HG03575 (cell line): ENCODE data around the gene IVNS1ABP.
"Not testable (repeated sequence)": the region's sequence is repeated elsewhere in the genome, so short reads cannot be mapped to it uniquely, and the experiment has no call there.

Source experiments
- ATAC-seq: cut with Tn5 transposase; IDR thresholded peaks from one replicate; pipeline ENCODE4 v1.9.1; 2021; ENCODE audit not compliant: unreplicated experiment, insufficient number of reproducible peaks, low FRiP score; ENCODE audit errors: extremely low read depth

The IVNS1ABP gene

DNA sequence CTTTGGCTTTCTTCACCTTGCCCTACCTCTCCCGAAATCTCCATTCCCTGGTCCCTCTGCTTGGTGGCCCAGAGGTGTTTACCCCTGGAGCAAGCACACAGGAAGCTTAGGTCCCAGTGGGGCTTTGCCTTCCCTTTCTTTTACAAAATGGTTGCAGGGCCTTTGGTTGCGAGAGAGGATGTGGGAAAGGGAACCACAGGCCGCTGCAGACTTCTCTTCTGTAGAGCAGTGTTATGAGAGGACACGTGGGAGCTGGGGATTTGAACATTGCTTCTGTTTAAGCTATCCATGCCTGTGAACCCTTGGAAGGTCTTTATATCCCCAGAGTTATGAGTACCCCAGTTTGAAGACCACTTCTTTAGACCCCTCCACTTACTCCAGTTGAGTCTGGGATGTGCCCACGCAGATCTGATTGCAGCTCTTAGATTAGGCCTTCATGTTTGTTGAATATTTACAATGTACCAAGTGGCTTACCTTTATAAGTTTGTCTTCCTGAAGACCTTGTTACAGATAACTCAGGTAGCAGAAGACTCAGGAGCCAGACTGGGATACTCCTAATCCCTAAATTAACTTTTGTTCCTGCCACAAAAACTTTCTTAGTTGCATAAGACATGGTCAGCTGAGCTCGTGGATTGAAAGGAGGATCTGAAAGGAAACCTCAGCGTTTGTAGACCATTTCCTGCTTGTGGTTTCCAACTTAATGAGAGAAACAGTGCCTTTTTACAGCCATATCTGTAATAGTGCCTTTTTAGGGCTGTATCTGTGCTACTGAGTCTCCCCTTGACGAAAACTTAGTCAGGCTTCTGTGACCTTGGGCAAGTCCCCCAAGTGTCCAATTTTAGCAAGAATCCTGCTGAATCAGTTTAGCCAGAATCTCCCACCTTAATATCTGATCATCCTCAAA, 21.9 kb upstream of the IVNS1ABP start:
- peak; percentile 96 for ATAC-seq

- ATAC-seq, result no peak
Measured at GRCh38 chr1:185337246-185337645, 20.2 kb upstream of the IVNS1ABP start.

DNA sequence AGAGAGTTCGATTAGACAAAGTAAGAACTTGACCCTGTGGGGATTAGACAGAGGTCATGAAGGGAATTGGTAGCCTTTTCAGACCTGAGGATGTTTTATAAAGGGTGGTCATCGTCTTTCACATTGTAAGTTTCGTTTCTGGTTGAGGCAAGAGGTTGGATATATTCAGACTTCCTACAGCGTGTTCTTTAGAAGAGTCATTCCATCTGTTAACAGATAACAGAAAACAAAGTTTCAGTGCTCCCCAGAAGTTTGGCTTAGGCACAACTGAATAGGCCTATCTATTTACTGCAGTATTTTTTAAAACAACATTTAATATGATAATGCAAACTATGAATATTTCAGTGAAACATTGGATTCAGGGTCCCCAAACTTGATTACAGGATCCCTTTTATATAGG, 17.1 kb upstream of the IVNS1ABP start:
- no peak for ATAC-seq

DNA sequence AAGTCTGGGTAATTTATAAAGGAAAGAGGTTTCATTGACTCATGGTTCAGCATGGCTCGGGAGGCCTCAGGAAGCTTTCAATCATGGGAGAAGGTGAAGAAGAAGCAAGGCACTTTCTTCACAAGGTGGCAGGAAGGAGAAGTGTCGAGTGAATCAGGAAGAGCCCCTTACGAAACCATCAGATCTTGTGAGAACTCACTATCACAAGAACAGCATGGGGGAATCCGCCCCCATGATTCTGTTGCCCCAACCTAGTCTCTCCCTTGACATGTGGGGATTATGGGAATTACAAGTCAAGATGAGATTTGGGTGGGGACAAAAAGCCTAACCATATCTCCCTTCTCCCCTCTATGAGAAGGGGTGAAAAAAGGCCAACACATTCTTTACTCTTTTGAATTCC, 11.2 kb upstream of the IVNS1ABP start:
- ATAC-seq, result no peak

GRCh38 chr1:185325413-185325812, 8.4 kb upstream of the IVNS1ABP start:
- ATAC-seq, result no peak

DNA sequence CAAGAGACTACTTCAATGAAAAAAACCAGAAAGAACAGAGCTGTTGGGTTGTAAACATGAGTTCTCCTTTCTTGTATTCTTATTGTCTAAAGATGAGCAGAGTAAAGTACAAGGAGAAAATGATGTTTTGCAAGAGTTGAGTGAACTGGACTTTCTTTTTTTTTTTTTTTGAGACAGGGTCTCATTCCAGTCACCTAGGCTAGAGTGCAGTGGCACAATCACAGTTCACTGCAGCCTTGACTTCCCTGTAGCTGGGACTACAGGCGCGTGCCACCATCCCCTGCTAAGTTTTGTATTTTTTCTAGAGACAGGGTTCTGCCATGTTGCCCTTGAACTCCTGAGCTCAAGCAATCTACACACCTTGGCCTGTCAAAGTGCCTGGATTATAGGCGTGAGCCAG, 7.1 kb upstream of the IVNS1ABP start:
- no peak for ATAC-seq

DNA sequence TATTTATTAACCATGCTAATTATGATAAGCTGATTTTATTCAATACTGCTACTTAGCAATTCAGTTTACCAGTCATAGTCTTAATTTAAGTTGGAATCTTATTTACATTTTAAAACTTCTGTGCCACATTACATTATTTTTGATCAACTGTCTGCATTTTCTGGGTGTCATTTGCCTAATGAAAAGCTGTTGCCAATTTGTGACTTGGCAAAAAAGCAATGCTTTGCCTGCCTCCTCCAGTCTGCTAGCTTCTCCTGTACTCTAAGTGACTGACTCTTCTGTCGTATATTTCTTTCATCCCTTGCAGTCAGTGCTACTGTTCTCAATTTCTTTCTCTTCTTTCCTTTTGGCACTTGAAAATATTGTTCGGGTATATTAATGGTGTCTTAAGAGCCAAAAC, 5.6 kb upstream of the IVNS1ABP start:
- no peak for ATAC-seq

DNA sequence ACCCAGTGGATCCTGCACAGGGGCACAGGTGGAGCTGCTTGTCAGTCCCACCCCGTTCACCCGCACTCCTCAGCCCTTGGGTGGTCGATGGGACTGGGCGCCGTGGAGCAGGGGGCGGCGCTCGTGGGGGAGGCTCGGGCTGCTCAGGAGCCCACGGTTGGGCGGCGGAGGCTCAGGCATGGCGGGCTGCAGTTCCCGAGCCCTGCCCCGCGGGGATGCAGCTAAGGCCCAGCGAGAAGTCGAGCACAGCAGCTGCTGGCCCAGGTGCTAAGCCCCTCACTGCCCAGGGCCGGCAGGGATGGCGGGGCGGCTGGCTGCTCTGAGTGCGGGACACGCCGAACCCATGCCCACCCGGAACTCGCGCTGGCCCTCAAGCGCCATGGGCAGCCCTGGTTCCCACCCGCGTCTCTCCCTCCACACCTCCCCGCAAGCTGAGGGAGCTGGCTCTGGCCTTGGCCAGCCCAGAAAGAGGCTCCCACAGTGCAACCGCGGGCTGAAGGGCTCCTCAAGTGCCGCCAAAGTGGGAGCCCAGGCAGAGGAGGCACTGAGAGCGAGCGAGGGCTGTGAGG, 4.7 kb upstream of the IVNS1ABP start:
- not testable (repeated sequence) for ATAC-seq

GRCh38 chr1:185321104-185321503, 4.1 kb upstream of the IVNS1ABP start:
- not testable (repeated sequence) for ATAC-seq

- ATAC-seq, result no peak
Measured at GRCh38 chr1:185319139-185319475, 2.1 kb upstream of the IVNS1ABP start.

- no peak for ATAC-seq
Measured at GRCh38 chr1:185318431-185319138, 1.5 kb upstream of the IVNS1ABP start.

- peak; percentile 50 for ATAC-seq
Measured at GRCh38 chr1:185317886-185318310, 855 bp upstream of the IVNS1ABP start.

GRCh38 chr1:185316163-185317033, 645 bp downstream of the IVNS1ABP start:
- no peak for ATAC-seq

DNA sequence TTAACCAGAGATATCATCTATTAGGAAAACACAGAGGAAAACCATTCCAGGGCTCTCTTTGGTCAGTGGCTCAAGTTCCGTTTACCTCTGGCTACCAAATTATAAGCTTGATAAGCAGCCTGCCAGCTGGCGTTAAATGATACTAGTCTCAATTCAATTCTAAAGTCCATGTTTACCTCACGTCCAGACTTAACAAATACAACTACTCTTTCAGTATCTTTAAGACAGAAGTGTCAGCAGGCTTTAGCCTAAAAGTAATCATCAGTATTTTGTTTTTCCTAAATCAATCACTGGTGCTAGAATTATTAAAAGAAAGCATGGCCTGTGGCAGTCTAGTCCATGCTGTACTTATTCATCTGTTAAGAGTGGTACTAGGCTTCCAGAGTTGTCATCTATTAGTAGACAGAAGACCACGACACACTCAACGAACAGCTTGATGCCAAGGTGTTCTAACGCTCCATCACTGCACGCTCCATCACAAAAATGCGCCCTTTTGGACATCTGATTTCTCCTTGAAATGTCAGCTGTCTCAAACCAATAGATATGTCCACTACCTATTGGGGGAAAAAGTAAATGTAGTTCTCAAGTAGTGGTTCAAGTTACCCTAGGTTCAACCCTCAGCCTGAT, 1.5 kb downstream of the IVNS1ABP start:
- no peak for ATAC-seq

DNA sequence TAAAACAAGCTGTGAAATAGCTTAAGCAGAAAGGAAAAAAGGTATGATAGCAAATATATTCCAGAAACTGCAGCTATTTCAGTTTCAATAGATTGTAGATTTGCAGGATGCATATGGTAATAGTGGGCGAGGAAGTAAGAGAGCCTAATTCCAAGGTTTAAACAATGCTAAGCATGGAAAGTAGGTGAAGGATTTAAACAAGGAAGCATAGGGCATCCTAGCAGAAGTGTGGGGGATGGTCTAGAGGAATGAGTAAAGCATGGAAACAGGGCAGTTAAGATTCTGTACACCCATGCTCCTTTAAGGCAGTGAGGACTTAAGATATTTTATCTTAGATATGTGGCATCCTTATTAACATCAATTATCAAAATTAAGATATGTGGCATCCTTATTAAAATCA, 2.6 kb downstream of the IVNS1ABP start:
- ATAC-seq, result no peak

DNA sequence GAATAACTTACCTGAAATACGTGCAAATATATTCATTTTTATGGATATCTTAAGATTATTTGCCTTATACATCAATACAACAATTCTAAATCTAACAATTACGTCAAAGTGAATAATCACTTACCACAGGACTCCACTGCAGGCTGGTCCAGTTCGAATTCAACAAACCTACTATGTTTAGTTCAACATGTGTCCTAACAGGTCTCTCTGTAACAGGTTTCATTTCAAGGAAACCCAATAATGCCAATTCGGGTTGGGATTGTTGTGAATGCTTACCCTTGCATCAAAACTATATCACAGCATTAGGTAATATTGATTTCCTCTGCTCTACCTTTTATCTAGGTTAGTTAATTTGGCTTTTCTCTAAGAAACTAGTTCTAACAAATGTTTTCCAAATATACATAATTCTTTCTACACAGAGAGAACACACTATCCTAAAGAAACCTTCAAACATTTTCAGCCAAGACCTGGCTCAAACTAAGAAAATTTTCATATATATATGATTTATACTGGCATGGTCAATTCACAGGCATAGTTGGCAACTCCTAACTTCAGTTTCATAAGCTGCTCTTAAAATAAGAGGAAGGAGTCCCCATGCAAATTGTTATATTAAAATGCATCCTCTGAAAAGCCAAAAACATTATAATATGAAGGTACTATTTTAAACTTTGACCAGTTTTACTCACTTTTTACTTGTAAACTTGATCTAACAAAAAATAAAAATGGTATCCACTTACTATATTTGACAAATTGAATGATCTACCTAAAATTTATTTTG, 4.5 kb downstream of the IVNS1ABP start:
- ATAC-seq, result no peak

DNA sequence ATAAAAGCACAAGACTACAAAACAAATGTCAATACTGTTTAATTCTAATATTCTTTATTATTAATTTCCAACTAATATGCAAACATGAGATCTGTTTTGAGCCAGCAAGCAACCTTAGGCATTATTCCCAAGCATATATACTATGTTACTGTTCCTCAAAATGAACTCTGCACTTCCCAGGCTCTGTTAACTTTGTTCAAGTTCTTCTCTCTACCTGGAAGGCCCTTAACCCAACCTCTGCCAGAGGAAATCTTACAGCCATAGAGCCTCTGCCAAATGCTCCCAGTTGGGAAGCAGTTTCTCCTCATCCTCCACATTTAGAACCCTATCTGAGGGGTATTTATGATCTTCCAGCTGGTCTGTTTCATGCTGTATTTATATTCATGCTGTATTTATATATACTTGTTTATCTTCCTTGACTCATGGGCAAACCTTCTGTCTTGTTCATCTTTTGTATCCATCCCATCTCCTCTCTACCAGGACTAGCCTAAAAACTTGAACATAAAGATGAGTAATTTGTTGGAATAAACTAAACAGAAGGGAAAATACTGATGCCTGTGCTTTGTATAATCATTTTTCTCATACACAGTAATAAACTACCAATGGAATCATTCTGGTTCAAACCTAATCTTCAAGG, 5.3 kb downstream of the IVNS1ABP start:
- no peak for ATAC-seq

- ATAC-seq, result no peak
Measured at GRCh38 chr1:185309566-185309965, 7.5 kb downstream of the IVNS1ABP start.
